ENCODE results near the gene PDE9A.

PDE9A gene

DNA sequence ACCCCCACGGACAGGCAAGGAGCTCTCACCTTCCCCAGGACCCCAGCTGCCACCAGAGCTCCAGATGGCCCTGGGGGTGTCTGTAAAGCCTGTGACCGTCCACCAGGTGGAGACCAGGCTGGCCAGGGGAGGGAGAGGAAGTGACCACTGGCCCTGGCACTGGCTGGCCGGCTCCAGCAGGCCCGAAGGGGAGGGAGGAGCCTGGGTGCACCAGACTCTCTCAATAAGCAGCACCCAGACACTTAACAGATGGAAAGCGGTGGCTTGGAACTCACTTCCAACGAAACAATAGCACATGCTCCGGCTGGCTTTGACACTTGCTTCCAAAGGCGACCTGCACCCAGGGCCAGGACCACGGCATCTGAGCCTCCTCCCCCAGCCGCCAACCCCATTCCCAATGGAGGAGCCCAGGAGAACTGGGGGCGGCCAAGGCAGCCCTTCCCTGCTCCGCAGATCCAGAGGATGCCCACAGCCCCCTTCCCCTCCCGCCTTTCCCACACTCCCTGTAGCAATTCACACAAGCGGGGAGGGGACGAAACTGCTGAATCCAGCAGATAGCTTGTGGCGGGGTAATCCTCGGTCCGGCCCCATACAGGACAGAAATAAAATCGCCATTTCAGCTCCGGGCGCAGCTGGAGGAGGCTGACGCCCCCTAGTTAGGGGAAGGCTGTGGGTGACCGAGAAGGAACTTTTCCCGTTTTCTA is 742 bp upstream of the PDE9A start:
- H3K9me3 ChIP-seq (ENCODE audit: insufficient read depth, low read depth, low read length), result no peaks in the 10 kb centered on the region
- WGBS, result 9% methylated on average over 24 of the region's 24 CpGs
- no peaks in the 10 kb centered on the region for H3K36me3 ChIP-seq (ENCODE audit: insufficient read depth, low read length)
- H3K4me1 ChIP-seq (ENCODE audit: insufficient read depth, low read length), result peaks cover 37% of the 10 kb centered on the region
- peak overlapping the region; percentile 85 for H3K4me3 ChIP-seq (ENCODE audit: low read length)
- H3K9ac ChIP-seq (ENCODE audit: low read depth, low read length), result peak overlapping the region; percentile 73
- H3K27me3 ChIP-seq (ENCODE audit: insufficient read depth, low read length), result no peaks in the 10 kb centered on the region; the same call in 1 of the 2 replicates
- peak overlapping the region; percentile 68 for H3K27ac ChIP-seq (ENCODE audit: low read depth, low read length)

DNA sequence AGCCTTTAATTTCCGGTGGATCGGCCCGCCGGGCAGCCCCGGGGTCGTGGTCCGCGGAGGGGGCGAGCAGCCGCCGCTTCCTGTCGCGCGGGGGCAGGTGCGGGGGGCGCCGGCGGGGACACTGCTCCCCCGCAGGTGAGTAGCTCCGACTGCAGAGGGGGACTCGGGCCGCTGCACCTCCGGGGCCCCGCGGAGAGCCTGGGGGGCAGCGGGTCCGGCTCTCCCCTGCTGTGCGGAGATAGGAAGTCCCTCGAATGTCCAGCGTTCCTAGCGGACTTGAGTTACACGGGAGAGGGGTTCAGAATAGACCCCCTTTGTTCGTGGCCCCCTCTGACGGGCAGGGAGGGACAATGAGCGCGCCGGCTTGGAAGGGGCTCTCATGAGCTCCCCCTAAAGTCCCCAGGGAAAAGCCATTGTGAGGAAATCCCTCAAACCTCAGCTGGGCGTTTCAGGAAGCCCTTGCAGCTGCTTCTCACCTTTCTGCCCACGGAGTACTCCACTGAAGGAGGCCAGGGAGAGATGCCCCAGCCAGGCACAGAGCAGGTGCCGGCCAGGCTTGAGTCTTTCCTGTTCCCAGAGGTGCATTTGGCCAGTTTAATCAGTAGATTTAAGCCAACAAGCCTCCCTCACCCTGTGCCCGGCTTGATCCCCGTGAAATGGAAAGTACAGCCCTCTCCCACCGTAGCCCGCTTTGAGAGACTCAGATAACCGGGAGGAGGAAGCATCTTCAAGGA is 925 bp downstream of the PDE9A start:
- Histone ChIP-seq H3K4me3 (ENCODE audit: low read length) (peak overlapping the region; percentile 68), H3K9ac (ENCODE audit: low read depth, low read length) (peak overlapping the region; percentile 83), H3K4me1 (ENCODE audit: insufficient read depth, low read length) (peaks cover 37% of the 10 kb centered on the region), H3K36me3 (ENCODE audit: insufficient read depth, low read length) (no peaks in the 10 kb centered on the region), H3K27me3 (ENCODE audit: insufficient read depth, low read length) (no peaks in the 10 kb centered on the region; the same call in 1 of the 2 replicates), H3K9me3 (ENCODE audit: insufficient read depth, low read depth, low read length) (no peaks in the 10 kb centered on the region), H3K27ac (ENCODE audit: low read depth, low read length) (peak overlapping the region; percentile 11)
- WGBS, result 3% methylated on average over 45 of the region's 45 CpGs

DNA sequence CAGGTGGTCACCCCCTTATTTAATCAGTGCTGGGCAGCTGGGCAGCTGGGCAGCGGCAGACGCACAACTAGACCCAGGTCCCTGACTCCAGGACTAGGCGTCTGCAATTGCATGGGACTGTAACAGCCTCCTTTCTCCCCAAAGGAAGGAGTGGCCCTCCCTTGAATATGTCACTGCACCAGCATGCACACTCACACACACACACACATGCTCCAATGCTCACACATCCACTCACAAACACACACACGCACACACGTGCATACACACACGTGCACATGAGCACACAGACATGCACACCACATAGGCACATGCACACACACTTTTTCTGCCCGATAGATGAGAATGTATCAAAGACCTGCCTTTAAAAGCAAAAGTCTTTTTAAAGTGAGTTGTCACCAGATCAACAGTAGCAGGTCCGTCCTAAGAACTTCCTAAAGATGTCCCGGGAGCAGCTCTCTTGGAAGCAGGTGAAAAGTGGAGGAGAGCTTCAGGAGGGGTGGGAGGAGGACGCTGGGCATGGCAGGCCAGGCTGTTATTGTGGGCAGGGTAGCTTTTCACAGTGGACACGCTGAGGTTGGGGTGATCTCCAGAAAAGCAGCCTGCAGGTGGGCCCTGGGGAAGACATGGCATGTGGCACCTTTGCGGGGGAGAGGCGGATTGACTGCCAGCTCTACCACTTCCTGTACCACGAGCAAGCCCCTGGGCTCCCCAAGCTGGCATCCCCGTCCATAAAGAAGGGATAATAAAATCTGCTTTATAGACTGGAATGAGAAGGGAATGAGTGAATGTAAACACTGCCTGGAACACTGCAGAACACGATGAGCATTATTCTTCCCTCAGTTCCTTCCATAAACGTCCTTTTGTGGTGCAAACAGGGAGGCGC is 1.7 kb downstream of the PDE9A start:
- Histone ChIP-seq H3K36me3 (ENCODE audit: insufficient read depth, low read length) (no peaks in the 10 kb centered on the region), H3K27ac (ENCODE audit: low read depth, low read length) (no peak overlapping the region), H3K4me1 (ENCODE audit: insufficient read depth, low read length) (peaks cover 37% of the 10 kb centered on the region), H3K27me3 (ENCODE audit: insufficient read depth, low read length) (no peaks in the 10 kb centered on the region; the same call in 1 of the 2 replicates), H3K4me3 (ENCODE audit: low read length) (peak overlapping the region; percentile 68), H3K9me3 (ENCODE audit: insufficient read depth, low read depth, low read length) (no peaks in the 10 kb centered on the region), H3K9ac (ENCODE audit: low read depth, low read length) (peak overlapping the region; percentile 83)
- 43% methylated on average over 18 of the region's 18 CpGs for WGBS

DNA sequence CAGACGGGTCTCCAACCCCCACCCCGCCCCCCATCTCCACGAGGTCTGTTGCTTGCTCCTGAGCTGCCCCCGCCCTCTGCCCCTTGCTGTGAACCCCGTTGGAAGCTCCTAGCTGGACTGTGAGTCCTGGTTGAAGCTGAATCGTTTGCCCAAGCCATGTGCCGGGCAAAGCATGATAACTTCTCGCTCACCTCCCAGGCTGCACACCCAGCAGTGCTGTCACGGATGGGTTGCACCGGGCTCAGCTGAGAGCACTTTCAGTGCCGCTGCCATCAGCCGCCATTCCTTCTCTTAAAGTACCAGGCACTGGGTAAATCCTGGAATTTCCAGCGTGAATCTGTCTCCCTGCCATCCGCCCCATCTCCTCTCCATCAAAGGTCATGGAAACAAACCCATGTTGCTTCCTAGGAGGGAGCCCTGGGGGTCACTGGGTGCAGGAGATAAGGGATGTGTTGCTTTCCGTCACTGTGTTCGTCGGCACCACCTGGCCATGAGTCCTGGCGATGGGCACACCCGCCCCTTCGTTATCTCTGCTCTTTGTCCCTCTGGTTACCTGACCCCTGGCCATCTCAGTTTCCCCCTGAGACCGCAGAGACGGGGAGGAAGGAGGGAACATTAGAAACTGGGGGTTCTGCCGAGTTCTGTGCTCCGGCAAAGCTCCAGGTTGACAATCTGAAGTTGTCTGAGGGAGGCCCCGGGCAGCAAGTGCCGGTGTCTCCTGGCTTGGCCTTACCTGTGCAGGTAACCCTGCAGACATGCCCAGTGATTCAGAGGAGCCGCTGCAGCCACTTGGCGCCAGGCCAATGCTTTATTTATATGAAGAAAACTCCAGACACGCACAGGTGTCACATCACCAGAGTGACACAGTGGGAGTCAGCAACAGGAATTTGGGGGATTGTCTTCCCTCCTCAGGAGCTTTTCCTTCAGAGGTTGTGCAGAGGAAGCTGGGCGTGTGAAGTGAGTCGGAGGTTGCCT is 2.7 kb downstream of the PDE9A start:
- 58% methylated on average over 31 of the region's 31 CpGs for WGBS
- Histone ChIP-seq H3K27me3 (ENCODE audit: insufficient read depth, low read length) (no peaks in the 10 kb centered on the region; the same call in 1 of the 2 replicates), H3K27ac (ENCODE audit: low read depth, low read length) (no peak overlapping the region), H3K4me1 (ENCODE audit: insufficient read depth, low read length) (peaks cover 37% of the 10 kb centered on the region), H3K9me3 (ENCODE audit: insufficient read depth, low read depth, low read length) (no peaks in the 10 kb centered on the region), H3K4me3 (ENCODE audit: low read length) (peak overlapping the region; percentile 68; the same call in 1 of the 2 replicates), H3K36me3 (ENCODE audit: insufficient read depth, low read length) (no peaks in the 10 kb centered on the region), H3K9ac (ENCODE audit: low read depth, low read length) (no peak overlapping the region)

DNA sequence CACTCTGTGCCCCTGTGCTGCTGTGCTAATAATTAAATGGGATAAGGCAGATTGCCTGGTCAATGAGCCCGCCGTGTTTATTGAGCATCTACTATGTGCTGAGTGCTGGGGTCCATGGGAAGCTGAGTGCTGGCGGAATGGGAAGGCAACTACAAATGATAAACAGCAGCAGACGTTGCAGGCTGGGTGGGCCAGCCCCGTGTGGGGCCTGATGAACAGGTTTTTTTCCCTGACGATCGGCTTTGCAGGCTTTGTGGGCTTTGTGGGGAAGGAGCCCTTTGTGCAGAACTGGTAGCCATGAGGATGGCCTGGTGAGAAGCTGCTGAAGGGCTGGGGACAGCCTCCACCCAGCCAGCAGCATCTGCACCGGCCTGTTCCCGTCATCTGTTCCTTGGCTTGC is 3.5 kb downstream of the PDE9A start:
- Histone ChIP-seq H3K9ac (ENCODE audit: low read depth, low read length) (no peak overlapping the region), H3K4me1 (ENCODE audit: insufficient read depth, low read length) (peaks cover 37% of the 10 kb centered on the region), H3K4me3 (ENCODE audit: low read length) (no peak overlapping the region), H3K36me3 (ENCODE audit: insufficient read depth, low read length) (no peaks in the 10 kb centered on the region), H3K27ac (ENCODE audit: low read depth, low read length) (no peak overlapping the region), H3K9me3 (ENCODE audit: insufficient read depth, low read depth, low read length) (no peaks in the 10 kb centered on the region), H3K27me3 (ENCODE audit: insufficient read depth, low read length) (no peaks in the 10 kb centered on the region; the same call in 1 of the 2 replicates)
- 92% methylated on average over 9 of the region's 9 CpGs for WGBS

DNA sequence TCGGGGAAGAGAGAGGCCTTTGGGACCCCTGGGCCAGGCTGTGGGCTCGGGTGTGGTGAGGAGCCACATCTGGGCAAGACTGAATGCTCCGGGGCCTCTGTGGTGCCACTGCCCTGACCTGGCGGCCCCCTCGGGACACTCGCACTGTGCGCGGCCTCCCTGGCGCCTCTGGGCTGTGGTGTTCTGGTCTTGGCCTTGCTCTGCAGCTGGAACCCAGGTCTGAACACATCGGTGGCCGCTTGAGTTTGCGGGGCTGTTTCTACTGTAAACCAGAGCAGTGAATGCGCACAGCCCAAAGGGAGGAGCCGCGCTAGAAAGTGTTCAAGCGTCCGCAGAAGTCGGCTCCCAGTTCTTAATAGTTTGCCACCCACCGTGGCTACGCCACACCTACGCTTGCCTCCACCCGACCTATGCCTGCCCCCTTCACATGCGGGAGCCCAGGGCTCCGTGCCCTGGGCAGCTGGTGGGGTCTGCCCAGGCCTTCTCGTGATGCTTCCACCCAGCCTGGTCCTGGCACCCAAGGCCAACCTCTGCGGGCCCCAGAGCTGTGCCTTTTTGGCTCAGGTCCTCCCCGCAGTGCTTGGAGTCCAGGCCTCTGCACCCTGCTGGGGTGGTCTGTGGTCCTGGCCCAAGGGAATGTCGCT is 4.4 kb downstream of the PDE9A start:
- peaks cover 7% of the 10 kb centered on the region; the same call in 1 of the 2 replicates for H3K36me3 ChIP-seq (ENCODE audit: insufficient read depth, low read length)
- 94% methylated on average over 28 of the region's 28 CpGs for WGBS
- no peaks in the 10 kb centered on the region for H3K9me3 ChIP-seq (ENCODE audit: insufficient read depth, low read depth, low read length)
- H3K27ac ChIP-seq (ENCODE audit: low read depth, low read length), result no peak overlapping the region
- no peaks in the 10 kb centered on the region; the same call in 1 of the 2 replicates for H3K27me3 ChIP-seq (ENCODE audit: insufficient read depth, low read length)
- no peak overlapping the region for H3K9ac ChIP-seq (ENCODE audit: low read depth, low read length)
- H3K4me3 ChIP-seq (ENCODE audit: low read length), result no peak overlapping the region
- peaks cover 29% of the 10 kb centered on the region for H3K4me1 ChIP-seq (ENCODE audit: insufficient read depth, low read length)

DNA sequence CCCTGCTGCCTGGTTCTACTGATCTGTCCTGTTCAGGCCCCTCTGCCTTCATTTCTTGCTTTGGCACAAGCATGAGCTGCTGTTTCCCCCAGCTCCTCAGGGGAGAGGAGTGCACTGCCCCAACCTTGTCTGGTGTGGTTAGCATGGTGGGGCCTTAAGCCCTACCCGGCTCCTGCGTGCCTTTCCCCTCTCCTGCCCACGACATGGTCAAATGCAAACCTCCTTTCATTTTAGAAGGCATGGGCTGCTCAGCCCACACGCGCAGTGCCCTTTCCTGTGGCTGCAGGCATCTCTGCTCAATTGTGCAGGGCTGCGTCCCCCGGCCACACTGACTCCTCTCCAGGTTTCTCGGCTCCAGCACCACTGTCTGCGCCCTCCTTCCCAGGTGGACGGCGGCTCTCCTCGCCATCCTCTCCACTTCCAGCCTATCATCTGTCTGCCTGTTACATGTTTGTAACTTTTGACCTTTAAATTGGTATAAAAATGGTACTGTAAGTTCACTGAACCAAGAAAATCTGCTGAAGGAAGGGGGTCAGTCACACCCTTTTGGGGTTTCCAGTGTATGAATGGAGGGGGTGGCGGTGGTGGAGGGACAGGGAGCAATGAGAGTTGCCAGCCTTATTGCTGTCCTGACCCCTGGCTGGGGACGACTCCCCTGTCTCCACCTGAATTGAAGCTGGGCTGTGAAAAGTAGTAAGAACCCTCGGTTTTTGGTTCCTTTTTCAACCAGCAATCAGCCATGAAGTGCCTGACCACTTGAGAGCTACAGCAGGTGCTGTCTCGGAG is 5.1 kb downstream of the PDE9A start:
- 93% methylated on average over 16 of the region's 16 CpGs for WGBS
- Histone ChIP-seq H3K27me3 (ENCODE audit: insufficient read depth, low read length) (no peaks in the 10 kb centered on the region), H3K36me3 (ENCODE audit: insufficient read depth, low read length) (peaks cover 9% of the 10 kb centered on the region; the same call in 1 of the 2 replicates), H3K27ac (ENCODE audit: low read depth, low read length) (no peak overlapping the region), H3K4me1 (ENCODE audit: insufficient read depth, low read length) (peaks cover 28% of the 10 kb centered on the region), H3K4me3 (ENCODE audit: low read length) (no peak overlapping the region), H3K9ac (ENCODE audit: low read depth, low read length) (no peak overlapping the region), H3K9me3 (ENCODE audit: insufficient read depth, low read depth, low read length) (no peaks in the 10 kb centered on the region)

DNA sequence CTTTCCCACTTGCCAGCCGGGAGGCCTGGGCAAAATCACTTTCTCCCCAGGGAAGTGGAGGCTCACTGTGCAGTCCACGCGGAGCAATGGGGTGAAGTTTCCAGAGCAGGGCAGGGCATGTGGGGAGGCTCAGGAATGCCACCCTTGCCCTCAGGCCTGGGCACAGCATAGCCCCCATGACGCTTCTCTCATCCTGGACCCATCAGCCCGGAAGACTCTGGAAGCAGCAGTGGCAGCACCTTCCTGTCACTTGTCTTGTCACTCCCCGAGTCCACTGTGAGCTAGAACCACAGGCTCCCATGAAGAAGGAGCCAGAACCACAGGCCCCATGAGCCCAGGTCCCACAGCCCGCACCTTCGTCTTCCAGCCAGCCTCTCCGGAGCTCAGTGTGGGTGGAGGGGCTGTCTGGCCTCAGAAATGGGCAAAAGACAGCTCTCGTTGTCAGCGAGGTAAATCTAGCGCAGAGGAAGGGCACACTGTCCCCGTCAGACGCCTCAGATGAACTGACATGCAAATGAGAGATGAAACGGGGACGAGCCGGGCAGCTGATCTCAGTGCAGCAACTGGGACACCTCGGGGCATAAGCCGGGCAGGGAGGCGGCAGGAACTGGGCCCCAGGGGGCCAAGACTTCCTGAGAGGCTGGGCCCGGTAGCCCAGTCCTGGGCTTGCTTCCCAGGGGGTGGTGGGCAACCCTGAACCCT is 6.1 kb downstream of the PDE9A start:
- Histone ChIP-seq H3K4me1 (ENCODE audit: insufficient read depth, low read length) (peaks cover 28% of the 10 kb centered on the region), H3K36me3 (ENCODE audit: insufficient read depth, low read length) (peaks cover 12% of the 10 kb centered on the region; the same call in 1 of the 2 replicates), H3K27me3 (ENCODE audit: insufficient read depth, low read length) (no peaks in the 10 kb centered on the region), H3K27ac (ENCODE audit: low read depth, low read length) (no peak overlapping the region), H3K9me3 (ENCODE audit: insufficient read depth, low read depth, low read length) (no peaks in the 10 kb centered on the region), H3K4me3 (ENCODE audit: low read length) (no peak overlapping the region), H3K9ac (ENCODE audit: low read depth, low read length) (no peak overlapping the region)
- 88% methylated on average over 21 of the region's 21 CpGs for WGBS

DNA sequence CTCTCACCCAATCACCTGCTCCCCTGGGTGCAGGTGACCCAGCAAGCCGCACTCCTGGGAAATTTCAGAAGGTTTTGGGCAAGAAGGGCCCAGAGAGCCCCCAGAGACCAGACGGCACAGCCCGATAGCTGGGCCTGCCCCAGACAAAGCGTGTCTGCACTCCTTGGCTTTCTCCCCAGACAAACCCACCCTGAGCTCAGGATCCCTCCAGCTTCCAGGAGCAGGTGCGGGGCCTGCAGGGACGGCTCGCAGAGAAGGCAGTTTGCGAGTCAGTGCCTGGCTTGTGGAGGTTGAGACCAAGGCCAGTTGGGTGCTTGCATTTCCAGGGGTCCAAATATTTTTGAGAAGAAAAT is 6.7 kb downstream of the PDE9A start:
- no peaks in the 10 kb centered on the region for H3K27me3 ChIP-seq (ENCODE audit: insufficient read depth, low read length)
- WGBS, result 94% methylated on average over 8 of the region's 8 CpGs
- peaks cover 22% of the 10 kb centered on the region for H3K4me1 ChIP-seq (ENCODE audit: insufficient read depth, low read length)
- H3K27ac ChIP-seq (ENCODE audit: low read depth, low read length), result no peak overlapping the region
- H3K36me3 ChIP-seq (ENCODE audit: insufficient read depth, low read length), result peaks cover 12% of the 10 kb centered on the region; the same call in 1 of the 2 replicates
- H3K9ac ChIP-seq (ENCODE audit: low read depth, low read length), result no peak overlapping the region
- no peaks in the 10 kb centered on the region for H3K9me3 ChIP-seq (ENCODE audit: insufficient read depth, low read depth, low read length)
- no peak overlapping the region for H3K4me3 ChIP-seq (ENCODE audit: low read length)
